HG03469 (cell line): ENCODE results near the gene RAC2.

Source experiments
- ATAC-seq: cut with Tn5 transposase; IDR thresholded peaks from one replicate; pipeline ENCODE4 v1.9.1; 2021; ENCODE audit warnings: mild to moderate bottlenecking, moderate library complexity, moderate number of reproducible peaks; ENCODE audit not compliant: unreplicated experiment

RAC2 gene

DNA sequence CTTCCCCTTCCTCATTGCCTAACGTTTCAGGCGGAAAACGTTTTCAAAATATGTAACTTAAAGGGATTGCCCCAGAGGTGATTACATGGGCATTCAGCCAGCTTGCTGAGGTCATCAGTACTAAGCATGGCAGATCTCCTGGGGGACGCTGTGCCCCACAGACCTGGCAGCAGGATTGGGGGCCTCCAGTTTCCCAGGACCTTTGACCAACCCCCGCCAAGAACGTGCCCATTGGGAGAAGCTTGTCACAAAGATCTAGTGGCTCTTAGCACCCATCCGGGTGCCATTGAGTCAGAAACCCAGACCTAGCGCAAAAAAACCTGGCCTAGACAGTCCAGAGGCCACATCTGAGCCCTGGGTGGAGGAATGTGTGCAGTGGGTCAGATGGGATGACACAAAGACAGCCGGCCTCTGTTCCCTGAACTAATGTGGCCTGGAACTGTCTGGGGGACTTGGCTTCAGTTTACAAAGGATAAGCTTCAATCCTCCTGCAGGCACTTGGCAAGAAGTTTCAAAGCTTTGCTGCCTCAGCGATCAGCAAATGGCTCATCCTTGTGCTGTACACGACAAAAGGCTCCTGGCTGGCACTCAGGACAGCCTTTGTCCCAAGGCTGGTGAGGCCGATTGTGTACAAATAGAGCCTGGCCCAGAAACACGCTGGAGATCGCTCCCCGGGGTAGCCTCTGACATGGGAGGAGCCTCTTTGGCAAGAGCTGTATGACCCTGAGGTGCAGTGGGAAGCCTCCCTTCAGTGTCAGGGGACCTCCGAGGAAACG lies 65.5 kb downstream of the RAC2 start:
- ATAC-seq, result no peak

DNA sequence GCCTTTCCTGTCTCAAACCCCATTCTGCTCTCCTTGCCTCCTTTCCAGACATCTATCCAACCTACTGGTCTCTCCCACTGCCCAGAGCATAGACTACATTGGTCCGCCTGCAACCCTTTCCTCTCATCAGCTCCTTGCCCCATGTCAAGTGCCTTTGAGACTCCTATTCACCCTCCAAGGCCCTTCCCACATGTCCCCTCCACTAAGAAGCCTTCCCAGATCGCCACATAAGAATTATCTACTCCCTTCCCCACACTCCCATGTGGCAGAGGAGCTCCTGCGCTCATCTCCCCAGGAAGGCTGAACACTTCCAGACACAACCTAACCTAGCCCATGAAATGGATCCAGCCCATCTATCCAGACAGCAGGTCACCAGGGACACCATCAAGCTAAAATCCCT lies 66.3 kb downstream of the RAC2 start:
- ATAC-seq, result no peak

DNA sequence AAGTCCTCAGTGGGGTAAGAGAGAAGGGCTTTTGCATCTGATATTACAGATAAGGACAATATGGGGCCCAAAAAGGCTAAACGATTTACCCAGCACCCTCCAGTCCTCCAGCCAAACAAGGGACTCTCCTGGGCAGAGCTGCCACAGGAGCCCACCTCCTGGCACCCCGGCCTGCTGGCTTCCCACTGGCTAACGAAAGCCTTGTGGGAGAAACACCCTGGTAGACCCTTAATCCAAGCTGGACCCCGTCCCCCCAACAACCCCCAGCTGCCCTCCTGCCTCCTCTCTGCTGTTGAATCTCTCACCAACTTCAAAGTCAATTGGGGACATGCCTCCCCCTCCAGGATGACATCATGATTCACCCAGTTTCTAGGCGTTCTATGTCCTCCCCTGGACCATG lies 66.8 kb downstream of the RAC2 start:
- ATAC-seq, result no peak

DNA sequence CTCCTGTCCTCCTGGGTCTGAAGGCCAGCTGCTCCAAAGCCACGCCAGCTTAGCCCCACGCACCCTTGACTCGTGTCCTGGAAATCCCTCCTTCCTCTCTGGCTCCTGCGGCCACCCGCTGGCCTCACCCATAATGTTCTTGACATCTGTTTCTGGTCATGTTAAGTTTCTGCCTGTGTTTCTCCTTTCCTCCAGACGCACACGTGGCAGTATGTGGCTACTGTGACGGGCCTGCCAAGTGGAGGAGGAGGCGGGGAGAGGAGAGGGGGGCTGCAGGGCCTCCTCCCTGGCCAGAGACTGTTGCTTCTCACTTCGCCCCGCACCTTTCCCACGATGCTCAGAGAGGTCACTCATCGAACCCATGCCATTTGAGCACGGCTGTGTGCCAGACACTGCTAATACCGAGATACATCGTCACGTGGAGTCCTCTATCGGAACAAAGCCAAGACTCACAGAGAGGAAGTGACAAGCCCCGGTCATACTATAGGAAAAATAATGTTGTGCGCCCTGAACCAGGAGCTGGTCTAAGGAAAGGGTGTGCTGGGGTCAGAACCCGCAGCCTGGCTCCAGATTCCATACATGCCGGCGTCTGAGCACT lies 67.5 kb downstream of the RAC2 start:
- no peak for ATAC-seq

DNA sequence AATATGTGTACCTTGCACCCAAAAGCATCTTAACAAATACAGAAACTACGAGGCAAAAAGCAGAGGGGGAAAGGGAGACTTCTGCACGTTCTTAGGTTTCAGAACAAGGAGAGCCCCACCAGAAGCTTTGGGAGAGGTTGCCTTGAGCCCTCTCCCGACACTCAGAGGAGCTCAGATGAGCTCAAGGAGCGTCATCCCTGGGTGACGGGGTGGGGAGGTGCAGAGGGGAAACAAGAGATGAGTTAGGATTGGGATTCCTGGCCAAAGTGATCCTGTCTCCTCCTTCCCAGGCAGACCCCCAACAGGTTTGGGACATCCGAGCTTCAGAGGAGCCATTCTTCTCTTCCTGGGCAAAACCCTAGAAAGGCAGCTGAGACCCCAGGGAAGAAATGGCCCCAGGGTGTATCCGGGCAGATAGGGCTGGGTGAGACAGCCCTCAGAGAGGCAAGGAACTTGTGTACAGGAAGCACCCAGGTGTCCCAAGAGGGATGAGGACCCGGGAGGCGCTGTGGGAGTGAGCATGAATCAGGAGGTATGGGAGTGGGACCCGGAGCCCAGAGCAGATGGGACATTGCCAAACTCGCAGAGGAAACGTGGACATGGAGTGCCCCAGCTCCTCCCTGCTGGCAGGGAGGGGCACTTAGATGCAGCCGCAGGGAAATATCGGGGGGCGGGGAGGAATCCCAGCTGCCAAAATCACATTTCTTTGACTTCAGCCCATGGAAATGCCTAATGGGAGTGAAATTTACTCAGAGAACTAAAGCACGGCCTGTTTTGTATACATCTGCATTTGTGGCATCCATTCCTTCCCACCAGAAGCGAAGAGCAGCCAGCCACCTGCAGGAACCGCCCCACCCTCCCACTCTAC lies 68.4 kb downstream of the RAC2 start:
- ATAC-seq, result no peak
